ENCODE results near the gene JPT2.
A peak's percentile ranks its signal among the peaks of the same experiment; 100 is the strongest.
"Not testable (repeated sequence)": the region's sequence is repeated elsewhere in the genome, so short reads cannot be mapped to it uniquely, and the experiment has no call there.

Gene JPT2

DNA sequence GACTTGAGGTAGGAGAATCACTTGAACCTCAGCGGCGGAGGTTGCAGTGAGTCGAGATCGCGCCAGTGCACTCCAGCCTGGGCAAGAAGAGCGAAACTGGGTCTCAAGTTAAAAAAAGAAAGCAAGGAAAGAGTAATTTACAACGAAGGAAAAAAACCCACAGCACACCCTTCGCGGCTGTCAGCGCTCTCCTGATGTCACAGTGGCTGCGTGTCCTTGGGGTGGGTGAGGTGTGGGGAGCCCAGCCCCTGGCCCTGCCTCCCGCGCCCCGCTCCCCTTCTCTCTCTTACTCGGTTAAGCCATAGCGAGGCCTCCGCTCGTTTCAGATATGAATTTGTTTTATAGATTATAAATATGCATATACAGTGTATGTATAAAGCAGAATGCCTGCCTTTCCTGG lies 740 bp upstream of the JPT2 start:
- no peak for DNase-seq

DNA sequence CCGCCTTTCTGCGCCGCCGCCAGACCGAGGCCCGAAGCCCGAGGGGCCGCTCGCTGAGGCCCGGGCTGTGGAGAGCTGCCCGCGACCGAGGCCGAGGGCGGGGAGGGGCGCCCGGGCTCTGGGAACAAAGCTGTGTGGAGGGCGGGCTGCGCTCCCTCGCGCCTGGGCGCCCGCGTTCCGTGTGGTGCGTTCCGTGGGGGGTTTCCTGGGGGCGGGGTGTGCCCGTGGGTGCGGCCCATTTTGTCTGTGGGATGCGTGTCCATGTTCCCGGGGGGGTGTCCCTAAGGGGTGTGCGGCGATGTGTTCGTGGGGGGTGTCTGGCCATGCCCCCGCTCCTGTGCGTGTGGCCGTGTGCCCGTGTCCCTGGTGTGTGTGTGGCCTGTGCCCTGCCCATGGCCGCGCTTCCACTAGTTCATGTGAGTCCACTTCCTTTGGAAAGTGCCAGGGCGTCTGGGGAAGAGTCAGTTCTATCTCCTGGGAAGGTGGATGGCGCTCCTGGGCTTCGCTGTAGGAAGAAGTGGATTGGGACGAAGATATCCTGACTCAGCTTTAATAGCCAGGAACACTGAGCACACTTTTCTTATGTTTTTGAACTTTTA lies 520 bp downstream of the JPT2 start:
- peak; percentile 45 for DNase-seq

DNA sequence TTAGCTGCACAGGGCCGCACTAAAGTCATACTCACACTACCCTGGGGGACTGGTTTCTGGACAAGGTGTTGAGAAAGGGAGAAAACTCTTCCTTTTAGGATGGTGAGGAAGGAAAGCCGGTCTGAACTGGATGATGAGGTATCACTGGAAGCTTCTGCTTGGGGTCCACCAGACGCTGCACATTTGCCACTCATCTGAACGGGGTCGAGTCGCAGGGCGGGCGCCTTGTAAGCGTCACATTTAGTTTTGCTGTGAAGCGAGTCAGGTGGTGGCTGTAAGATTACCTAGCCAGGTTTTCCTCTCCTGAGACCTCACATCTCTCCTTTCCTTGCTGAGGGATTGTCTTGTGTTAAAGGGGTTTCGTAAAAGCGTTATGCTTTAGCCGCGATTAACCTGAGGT lies 2.3 kb downstream of the JPT2 start:
- no peak for DNase-seq

DNA sequence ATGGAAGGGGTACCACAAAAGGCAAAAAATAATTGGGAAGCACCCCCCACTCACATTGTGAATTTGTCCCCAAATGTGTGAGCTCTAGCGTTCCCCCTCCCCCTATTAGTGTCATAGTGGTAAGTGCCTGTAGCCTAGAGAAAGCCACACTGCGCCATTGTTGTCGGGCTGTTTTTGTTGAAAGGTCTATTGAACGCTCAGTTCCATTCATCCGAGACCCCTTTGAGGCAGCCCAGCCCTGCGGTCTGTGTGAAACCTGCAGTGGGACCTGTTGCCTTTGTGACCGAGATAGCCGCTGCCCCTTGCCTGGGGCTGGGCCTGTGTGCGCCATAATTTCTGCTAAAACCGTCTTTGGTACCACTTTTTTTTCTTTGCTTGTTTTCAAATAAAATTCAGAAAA lies 3.0 kb downstream of the JPT2 start:
- no peak for DNase-seq

DNA sequence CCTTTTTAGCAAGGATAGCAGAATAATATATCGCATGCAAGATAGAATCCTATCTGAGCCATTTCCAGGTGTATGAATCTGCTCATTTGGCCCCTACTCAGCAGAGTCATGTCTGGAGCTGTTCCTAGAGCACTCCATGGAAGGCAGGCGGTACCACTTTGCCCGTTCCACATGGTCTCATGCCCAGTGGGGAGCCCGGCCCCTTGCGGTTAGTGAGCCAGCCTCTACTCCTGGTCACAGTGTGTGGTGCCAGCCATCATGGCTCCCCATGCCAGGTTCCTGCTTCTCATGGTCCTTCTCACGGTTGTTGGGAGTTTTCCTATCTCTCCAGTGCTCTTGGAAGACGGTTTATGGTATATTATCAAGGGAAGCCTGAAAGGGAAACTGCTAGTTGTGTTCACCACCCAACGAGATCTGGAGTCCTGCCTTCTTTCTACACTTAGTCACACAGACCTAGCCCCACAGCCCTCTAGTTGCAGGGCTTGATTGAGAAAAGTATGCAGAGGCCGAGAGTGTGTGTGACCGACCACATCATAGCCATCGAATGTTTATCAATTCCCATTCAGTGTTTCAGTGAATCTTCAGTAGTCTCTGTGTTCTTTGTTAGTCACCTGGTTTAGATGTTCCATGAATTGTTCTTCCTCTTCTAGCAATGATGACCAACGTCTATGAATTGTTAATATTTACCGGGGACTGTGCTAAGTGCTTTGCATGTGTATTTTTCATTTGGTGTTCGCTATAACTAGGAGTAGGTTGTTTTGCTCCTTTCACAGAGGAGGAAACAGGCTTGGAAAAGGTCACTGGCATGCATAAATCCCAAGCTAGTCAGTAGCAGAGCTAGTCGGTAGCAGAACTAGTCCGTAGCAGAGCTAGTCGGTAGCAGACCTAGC lies 9.6 kb downstream of the JPT2 start:
- DNase-seq: no peak

DNA sequence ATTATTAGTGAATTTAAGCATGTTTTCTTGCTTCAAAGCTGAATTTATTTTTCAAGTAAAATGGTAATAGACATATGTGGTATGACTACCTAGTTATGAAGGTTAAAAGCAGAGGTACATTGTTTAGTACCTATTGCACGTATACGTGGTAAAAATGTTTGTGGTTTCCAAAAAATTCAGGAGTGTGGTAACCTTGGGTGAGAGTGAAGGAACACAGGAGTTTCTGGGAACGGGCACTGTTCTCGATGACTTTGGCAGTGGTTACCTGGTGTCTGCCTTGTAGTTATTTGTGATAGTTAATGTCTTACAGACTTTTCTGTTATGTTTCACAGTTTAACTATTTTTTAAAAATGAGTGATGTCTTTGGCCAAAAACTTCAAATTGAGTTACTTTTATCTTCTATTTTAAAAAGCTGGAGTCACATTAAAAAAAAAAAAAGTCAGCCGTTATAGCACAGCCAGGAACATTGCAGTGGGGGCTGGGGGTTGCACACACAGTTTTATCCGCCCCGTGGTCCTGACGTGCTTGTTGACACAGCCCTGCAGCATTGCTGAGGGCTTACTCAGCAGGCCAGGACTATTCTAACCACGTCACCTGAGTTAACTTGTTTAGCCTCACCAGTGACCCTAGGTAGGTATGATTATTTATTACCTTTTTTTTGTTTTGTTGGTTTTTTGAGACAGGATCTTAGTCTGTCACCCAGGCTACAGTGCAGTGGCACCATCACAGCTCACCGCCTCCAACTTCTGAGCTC lies 10.9 kb downstream of the JPT2 start:
- no peak for DNase-seq

DNA sequence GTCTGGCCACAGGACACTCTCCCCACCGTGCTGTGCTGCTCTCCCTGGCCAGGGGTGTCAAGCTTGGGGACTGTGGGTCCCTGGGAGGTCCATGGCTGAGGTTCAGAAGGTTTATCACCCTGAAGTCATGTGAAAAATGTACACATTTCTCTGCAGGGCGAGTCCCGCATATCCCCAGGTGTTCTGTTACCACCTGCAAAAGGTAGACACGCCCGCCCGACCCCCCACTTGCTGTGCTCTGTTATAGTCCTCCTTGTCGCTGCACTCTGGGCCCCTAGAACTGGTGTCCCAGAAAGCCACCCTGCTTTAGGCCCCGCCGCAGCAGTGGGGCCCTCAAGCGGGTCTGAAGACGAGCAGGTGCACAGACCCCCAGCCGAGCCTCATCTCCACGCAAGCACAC lies 11.8 kb downstream of the JPT2 start:
- no peak for DNase-seq

DNA sequence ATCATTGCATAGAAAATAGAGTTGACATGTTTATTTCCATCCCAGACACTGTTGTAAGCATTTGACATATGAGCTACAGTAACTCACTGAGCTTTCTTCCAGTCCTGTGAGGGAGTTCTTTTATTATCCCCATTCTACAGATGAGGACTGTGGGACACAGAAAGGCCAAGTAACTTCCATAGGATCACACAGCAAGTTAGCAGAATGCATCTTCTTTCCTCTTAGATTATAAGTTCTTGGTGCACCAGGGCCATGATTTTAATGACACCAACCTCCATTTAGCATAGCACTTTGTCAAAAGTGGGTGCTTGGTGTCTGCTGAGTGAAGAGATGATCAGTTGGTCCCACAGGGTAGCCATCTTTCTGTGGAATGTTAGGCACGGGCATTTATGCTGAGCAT lies 12.7 kb downstream of the JPT2 start:
- no peak for DNase-seq

DNA sequence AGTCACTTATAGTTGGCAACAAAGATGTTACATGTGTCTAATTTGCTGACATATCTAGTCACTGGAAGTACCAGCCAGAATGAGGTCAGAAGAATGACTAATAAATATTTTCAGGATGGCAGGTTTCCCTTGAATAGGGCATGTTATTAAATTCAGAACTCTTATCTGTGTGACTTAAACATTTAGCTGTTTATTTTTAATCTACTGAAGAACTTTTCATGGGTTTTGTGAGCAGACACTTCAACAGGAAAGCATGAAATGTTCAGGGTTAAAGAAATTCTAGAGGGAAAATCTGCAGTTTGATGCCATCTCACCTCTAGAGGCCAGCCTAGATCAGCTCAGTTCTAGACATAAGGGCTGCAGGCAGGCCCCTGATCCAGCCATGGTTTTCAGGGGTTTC lies 13.2 kb downstream of the JPT2 start:
- DNase-seq: no peak

DNA sequence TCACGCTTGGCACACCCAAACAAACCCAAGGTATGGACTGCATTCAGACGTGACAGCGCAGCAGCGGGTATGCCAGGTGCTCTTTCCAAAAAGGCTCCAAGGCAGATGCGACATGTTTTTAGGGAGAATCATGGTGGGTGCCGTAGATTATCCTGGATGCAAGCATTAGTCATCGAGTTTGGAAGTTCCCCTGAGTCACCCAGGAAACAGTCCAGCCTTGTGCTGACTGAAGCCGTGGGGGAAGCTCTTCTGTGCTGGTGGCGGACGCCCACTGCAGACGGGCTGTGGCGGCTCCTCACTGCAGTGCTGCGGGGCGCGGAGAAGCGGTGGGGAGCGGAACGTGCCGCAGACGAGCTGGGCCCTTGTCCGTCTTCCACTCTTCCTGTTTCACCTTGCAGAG lies 13.9 kb downstream of the JPT2 start:
- no peak for DNase-seq

DNA sequence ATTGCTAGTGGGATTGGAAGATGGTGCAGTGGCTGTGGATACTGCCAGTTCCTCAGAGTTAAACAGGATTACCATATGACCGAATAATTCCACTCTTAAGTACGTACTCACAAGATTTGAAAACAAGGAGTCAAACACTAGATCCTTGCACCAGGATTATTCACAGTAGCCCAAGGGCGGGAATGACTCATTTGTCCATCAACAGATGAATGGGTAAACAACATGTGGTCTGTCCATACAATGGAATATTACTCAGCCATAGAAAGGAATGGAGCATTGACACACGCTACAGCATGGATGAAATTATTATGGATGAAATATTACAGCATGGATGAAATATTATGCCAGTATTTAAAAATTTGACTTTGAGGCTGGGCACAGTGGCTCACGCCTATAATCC lies 18.8 kb downstream of the JPT2 start:
- DNase-seq: no peak

DNA sequence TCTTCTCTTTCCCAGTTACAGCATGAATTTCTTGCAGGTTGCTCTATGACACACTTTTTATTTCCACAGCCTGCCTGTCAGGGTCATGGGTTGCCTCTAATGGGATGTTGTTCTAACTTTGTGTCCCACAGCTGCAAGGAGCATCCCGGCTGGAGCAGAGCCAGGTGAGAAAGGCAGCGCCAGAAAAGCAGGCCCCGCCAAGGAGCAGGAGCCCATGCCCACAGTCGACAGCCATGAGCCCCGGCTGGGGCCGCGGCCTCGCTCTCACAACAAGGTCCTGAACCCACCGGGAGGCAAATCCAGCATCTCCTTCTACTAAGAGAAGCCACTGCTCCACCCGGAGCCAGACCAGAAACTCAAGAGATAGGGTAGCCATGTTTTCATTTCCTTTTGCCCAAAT lies 20.6 kb downstream of the JPT2 start:
- DNase-seq: no peak

DNA sequence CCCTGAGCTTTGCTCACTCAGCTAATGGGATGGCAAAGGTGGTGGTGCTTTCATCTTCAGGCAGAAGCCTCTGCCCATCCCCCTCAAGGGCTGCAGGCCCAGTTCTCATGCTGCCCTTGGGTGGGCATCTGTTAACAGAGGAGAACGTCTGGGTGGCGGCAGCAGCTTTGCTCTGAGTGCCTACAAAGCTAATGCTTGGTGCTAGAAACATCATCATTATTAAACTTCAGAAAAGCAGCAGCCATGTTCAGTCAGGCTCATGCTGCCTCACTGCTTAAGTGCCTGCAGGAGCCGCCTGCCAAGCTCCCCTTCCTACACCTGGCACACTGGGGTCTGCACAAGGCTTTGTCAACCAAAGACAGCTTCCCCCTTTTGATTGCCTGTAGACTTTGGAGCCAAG lies 22.2 kb downstream of the JPT2 start:
- no peak for DNase-seq

DNA sequence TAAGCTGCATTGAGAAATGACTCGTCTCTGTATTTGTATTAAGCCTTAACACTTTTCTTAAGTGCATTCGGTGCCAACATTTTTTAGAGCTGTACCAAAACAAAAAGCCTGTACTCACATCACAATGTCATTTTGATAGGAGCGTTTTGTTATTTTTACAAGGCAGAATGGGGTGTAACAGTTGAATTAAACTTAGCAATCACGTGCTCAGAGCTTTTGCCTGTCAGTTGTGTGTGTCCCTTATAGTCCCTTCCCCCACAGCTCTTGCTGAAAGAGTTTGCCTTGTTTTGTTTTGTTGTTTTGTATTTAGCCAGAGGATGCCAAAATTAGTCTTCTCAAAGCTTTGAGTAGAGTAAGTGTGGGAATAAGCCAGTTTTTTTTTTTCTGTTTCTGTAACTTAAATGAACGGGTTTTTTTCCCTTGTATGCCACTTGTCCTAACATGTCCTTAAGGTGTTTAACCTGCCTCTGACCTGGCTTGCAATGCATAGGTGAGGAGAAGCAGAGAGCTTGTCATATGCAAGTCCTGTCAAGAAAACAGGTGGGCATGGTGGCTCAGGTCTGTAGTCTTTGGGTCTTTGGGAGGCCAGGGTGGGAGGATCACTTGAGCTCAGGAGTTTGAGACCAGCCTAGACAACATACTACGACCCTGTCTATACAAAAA lies 23.3 kb downstream of the JPT2 start:
- no peak for DNase-seq

DNA sequence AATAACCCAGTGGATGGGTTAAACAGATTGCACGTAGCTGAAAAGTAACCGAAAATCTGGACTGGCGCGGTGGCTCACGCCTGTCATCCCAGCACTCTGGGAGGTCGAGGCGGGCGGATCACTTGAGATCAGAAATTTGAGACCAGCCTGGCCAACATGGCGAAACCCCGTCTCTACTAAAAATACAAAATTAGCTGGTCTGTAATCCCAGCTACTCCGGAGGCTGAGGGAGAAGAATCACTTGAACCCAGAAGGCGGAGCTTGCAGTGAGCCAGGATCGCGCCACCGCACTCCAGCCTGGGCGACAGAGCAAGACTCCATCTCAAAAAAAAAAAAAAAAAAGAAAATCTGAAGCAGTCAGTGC lies 27.2 kb downstream of the JPT2 start:
- DNase-seq: not testable (repeated sequence)

DNA sequence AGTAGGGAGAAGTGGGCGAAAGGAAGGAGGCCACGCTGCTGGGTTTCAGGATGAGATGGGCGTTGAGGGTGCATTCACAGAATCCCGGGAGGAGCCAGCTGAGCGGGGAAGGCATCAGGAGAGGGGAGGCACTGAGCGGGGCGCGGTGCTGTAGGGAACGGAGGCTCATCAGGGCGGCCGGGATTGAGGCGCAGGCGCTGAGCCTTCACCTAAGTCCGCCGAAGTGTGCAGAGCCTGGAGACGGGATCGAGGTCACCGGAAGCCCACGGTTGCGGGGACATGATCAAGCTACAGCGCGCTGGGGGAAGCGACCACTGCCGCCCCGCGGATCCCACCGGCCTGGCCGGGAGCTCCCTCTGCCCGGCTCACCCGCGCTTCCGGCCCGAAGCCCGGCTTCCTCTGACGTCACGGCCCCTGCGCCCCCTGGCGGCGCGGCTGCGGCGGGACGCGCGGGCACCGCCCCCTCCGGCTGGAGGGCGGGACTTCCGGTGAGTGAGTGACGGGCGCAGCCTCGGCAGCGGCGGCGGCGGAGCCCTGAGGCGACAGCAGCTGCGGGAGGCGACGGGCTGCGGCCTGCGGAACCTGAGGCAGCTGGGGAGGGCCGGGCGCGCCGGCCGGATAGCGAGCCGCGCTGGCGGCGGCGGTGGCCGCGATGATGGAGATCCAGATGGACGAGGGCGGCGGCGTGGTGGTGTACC lies 27.8 kb downstream of the JPT2 start, which contains the start of gene MAPK8IP3:
TSS of gene MAPK8IP3 (plus strand) at position 508 of the 698 bp plus-strand sequence. CDS start at position 653, 145 bp downstream.
- DNase-seq: peak; percentile 93

DNA sequence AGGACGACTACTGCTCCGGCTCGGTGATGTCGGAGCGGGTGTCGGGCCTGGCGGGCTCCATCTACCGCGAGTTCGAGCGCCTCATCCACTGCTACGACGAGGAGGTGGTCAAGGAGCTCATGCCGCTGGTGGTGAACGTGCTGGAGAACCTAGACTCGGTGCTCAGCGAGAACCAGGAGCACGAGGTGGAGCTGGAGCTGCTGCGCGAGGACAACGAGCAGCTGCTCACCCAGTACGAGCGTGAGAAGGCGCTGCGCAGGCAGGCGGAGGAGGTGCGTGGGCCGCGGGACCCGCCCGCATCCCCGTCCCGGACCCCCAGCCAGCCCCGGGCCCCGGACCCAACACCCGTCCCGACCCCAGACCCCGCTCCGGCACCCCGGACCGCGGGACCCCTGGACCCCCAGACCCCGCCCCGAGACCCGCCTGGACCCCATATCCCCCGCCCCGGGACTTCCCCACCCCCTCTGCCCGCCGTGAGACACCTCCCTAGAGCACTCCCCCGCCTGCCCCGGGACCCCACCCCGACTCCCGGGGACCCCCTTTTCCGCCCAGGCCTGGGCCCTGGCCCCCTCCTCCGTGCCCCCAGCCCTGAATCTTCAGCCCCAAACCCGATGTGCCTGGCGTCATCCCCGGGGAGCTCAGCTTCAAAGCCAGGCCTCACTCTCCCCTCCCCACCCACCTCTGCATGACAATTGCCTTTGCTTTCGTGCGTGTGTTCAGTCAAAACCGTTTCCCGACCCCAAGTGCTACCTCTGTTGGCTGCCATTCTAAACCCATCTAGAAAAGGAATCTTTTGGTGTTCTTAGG lies 28.5 kb downstream of the JPT2 start:
- peak; percentile 40 for DNase-seq

DNA sequence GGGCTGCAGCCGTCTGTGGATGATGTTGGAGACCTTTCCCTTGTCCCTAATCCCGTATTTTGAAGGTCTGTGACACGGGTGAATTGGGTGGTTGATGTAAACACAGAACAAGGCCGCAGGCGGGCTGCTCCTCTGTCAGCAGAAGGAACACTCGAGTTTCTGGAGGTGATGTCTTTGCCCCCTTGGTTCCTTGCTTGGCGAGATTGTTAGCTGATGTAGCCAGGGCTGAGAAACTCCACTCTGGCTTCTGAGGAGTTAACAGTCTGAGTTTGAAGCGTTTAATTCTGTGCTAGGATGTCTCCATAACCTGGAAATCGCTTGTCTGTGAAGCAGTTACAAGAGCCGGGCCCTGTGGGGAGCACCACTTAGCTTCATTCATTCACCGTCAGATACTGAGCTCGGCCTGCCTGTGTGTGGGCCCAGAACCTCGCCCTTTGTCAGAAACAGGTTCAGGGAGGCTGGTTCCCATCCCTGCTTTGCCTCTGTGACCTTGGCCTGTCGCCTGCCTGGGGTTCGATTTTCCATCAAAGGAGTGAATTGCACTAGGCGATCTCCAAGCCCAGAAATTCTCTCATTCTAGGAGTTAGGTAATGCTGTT lies 29.2 kb downstream of the JPT2 start:
- DNase-seq: no peak

DNA sequence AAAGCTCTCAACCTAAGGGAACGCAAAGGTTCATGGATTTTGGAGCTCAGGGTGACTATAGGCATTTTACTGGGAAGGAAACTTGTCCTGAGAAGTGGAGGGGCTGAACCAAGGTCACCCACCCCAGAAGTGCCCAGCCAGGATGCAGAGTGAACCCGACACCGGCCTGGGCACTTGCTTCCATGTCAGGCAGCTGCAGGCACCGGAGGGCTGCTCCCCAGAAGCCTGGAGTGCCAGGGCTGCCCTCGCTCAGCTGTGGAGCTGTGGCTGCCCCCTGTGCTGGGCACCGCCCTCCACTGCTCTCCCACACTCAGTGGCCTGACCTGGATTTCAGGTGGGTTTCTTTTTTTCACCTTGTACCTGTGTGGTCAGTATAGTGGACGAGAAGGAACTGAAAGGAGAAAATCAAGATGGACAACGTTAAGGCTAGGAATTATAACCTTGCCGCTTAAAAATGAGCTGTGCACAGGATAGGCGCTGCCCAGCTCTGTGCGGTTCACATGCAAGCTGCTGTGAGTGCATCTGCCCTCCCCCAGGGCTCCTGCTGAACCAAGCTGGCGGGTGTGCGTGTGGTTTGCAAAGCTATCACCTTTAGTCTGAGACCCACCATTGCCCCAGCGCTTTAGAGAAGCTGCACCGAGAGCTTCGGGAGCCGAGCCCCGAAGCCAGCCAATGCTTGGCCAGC lies 30.1 kb downstream of the JPT2 start:
- DNase-seq: peak; percentile 47

DNA sequence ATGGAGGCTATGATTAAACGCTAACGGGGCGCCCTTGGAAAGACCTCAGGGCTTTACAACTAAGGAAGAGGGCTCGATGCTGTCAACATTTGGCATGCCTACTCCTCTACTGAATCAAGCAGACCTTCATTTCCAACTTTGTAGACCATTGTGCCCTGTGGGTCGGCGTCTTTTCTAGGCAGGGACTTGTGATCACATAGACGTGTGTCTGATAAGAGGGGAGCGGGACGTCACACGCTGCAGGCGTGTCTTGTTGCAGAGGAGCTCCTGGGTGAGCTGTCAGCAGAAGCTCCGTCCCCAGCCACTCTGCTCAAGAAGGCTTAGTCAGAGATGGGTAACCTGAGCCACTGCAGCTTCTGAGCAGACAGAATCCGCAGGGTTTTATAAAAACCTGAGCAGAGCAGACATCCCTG lies 30.7 kb downstream of the JPT2 start:
- DNase-seq: peak; percentile 45

DNA sequence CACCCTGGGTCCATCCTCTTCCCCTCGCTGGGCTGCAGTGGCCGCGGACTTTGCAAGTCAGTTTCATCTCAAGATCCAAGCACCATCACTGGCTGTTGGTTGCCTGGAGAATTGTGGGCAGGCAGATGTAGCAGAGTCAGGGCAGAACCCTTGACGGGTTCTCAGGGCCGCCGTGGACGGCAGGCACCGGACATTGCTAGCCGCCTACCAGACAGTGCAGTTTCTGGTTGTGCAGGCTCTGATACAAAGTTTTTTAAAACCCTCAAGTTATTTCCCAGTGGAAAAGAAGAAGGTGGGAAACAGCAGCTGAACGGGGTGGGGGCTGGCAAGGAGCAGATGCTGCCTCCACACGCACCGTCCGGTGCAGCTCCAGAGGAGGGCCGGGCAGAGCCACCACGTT lies 31.3 kb downstream of the JPT2 start:
- DNase-seq: no peak

All from activated gamma-delta T cell treated with Interleukin-2 at 50 U/mL for 16 hours (primary cell).